ENCODE results near the gene BNIP1. TPM values are rescaled to one million over a fixed set of nuclear protein-coding genes. Genes with fewer than 3 reads are reported as not detected.

Gene BNIP1
- total RNA-seq, 1 donor from 2014 or later = 6.1 TPM

DNA sequence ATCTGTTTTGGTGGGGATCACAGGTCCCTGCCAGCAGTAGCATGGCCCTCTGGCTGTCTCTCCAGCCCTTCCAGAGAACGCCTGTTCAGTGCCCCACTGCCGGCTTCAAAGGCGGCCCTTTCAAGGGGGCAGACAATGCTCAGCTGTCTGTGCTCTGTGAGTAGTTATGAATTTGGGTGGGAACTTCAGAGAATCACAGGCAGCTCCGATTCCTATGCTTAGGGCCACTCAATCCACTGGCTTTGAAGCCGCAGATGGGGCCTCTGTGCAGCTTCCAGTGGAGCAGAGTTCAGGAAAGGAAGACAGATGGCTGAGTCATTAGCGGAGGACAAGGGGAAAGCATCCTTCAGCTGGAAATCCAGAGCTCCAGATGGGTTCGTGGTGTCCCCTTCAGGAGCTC, 48.2 kb downstream of the BNIP1 start:
- Mint-ChIP-seq H3K4me3 (ENCODE audit: low read depth) (no peak overlapping the region), H3K9me3 (ENCODE audit: low read depth) (no peaks in the 10 kb centered on the region), H3K4me1 (ENCODE audit: low read depth) (no peaks in the 10 kb centered on the region), H3K27ac (no peak overlapping the region), H3K36me3 (ENCODE audit: insufficient read depth) (no peaks in the 10 kb centered on the region), H3K27me3 (peaks cover 19% of the 10 kb centered on the region)
- no peak for TF ChIP-seq CTCF (IDR thresholded peaks at IDR 0.05; ENCODE audit: unreplicated experiment)
- no peak for DNase-seq (ENCODE audit: low spot score, unreplicated experiment)

- TF ChIP-seq CTCF (IDR thresholded peaks at IDR 0.05; ENCODE audit: unreplicated experiment) = no peak
- H3K4me3 Mint-ChIP-seq (ENCODE audit: low read depth) = no peak overlapping the region
- H3K27me3 Mint-ChIP-seq = peaks cover 14% of the 10 kb centered on the region
- H3K4me1 Mint-ChIP-seq (ENCODE audit: low read depth) = no peaks in the 10 kb centered on the region
- peaks cover 2% of the 10 kb centered on the region for H3K36me3 Mint-ChIP-seq (ENCODE audit: insufficient read depth)
- peaks cover 4% of the 10 kb centered on the region for H3K9me3 Mint-ChIP-seq (ENCODE audit: low read depth)
- H3K27ac Mint-ChIP-seq = no peak overlapping the region
- DNase-seq (ENCODE audit: low spot score, unreplicated experiment) = no peak
Observed at GRCh38 chr5:173196133-173196952, 52.0 kb downstream of the BNIP1 start.

DNA sequence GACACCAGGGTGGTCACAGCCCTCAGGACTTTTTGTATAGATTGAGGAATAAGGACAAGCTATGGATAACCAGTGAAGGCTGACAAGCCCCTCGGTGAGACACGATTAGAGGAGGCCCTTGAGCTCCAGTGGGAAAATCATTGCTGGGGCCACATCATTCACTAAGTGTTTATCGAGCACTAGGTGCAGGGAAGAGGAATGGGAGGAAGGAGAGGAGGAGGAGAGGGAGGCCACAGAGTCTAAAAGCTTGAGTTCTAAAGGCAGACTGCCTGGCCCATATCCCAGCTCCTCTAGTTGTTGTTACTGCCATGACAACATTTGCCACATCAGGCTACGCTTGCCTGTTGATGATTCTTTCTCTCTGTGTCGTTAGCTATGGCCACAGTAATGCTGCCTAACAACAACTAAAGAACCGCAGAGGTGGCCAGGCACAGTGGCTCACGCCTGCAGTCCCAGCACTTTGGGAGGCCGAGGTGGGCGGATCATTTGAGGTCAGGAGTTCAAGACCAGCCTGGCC, 53.1 kb downstream of the BNIP1 start:
- Mint-ChIP-seq H3K27me3 (peaks cover 24% of the 10 kb centered on the region), H3K4me1 (ENCODE audit: low read depth) (no peaks in the 10 kb centered on the region), H3K4me3 (ENCODE audit: low read depth) (no peak overlapping the region), H3K27ac (no peak overlapping the region), H3K36me3 (ENCODE audit: insufficient read depth) (peaks cover 2% of the 10 kb centered on the region), H3K9me3 (ENCODE audit: low read depth) (peaks cover 4% of the 10 kb centered on the region)
- no peak for TF ChIP-seq CTCF (IDR thresholded peaks at IDR 0.05; ENCODE audit: unreplicated experiment)
- DNase-seq (ENCODE audit: low spot score, unreplicated experiment) = no peak

GRCh38 chr5:173198049-173198448, 53.7 kb downstream of the BNIP1 start:
- Mint-ChIP-seq H3K27ac (no peak overlapping the region), H3K4me3 (ENCODE audit: low read depth) (no peak overlapping the region), H3K36me3 (ENCODE audit: insufficient read depth) (peaks cover 2% of the 10 kb centered on the region), H3K9me3 (ENCODE audit: low read depth) (peaks cover 4% of the 10 kb centered on the region), H3K4me1 (ENCODE audit: low read depth) (no peaks in the 10 kb centered on the region), H3K27me3 (peaks cover 30% of the 10 kb centered on the region)
- TF ChIP-seq CTCF (IDR thresholded peaks at IDR 0.05; ENCODE audit: unreplicated experiment) = no peak
- no peak for DNase-seq (ENCODE audit: low spot score, unreplicated experiment)

DNA sequence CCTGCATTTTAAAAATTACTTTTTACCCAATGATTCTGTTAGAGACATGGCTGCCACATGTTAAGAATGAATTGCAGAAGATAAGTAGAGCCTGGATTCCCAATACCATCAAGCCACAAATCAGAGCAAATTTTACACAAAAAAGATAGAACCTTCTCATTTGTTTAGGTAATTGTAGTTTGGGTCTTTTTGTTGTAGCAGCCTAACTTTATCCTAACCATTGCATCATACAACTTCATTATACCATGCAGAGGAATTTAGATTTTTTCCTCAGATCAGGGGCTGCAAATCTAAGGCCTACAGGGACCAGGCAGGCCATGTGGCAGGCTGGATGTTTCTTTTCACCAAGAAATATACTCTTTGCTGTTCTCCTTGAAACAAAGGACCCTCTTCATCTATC, 56.0 kb downstream of the BNIP1 start:
- Mint-ChIP-seq H3K4me1 (ENCODE audit: low read depth) (no peaks in the 10 kb centered on the region), H3K36me3 (ENCODE audit: insufficient read depth) (peaks cover 2% of the 10 kb centered on the region), H3K9me3 (ENCODE audit: low read depth) (peaks cover 4% of the 10 kb centered on the region), H3K27ac (no peak overlapping the region), H3K4me3 (ENCODE audit: low read depth) (no peak overlapping the region), H3K27me3 (peaks cover 47% of the 10 kb centered on the region)
- TF ChIP-seq CTCF (IDR thresholded peaks at IDR 0.05; ENCODE audit: unreplicated experiment) = no peak
- DNase-seq (ENCODE audit: low spot score, unreplicated experiment) = no peak

Data from progenitor cell of endocrine pancreas (in vitro differentiated cells).